Measurements from ENCODE around the gene TBCB. TPM values are rescaled to one million over a fixed set of nuclear protein-coding genes. Genes with fewer than 3 reads are reported as not detected.

Gene TBCB
- total RNA-seq, 2 donors from 2014 or later = 49.8 to 71.3 TPM

- no peak overlapping the region for H3K4me3 ChIP-seq
- ATAC-seq (no peak), DNase-seq (no peak)
- intact Hi-C loops (cut with DNase I) = no loop called here
- H3K9me3 ChIP-seq = no peaks in the 10 kb centered on the region
- H3K27ac ChIP-seq = no peak overlapping the region
- no peaks in the 10 kb centered on the region for H3K27me3 ChIP-seq
- no peaks in the 10 kb centered on the region for H3K36me3 ChIP-seq (replicated peaks in 1 of 2; ENCODE audit: insufficient read depth in 1 of 2, low read depth in 2 of 2)
- 93% methylated on average over 7 of the region's 7 CpGs; no CpG with 5 or more reads in 1 of the 2 donors for WGBS, 2 donors
- H3K4me1 ChIP-seq = no peaks in the 10 kb centered on the region
- no peak for TF ChIP-seq POLR2A (IDR thresholded peaks at IDR 0.05)
- TF ChIP-seq CTCF (IDR thresholded peaks at IDR 0.05) = no peak
Measured at GRCh38 chr19:36092566-36092965, 22.7 kb upstream of the TBCB start.

DNA sequence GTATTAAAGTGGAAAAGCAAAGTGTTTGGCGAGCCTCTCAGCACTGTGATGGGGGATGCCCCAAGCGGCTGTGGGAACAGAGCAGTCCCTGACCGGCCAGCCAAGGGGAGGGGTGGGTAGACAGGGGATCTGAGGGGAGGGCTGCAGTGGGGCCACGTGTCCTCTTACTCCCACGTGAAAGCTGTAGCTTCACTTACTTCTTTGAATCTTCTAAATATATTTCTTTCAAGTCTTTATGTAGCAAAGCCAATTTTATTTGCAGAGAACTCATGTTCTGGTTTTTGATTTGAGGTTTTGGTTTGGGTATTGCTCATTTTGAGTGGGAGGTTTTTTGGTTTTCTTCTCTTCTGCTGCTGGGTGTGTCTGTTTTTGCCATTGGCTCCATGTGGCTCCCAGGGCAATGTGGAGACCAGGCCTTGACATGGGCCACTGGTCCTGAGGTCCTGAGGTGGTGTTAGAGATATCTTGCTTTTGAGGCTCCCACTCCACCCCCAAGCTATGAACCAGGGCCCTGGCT lies 22.1 kb upstream of the TBCB start:
- ATAC-seq = no peak
- 93 to 95% methylated on average over 5 of the region's 5 CpGs for WGBS, 2 donors
- intact Hi-C loops (cut with DNase I) = no loop called here

DNA sequence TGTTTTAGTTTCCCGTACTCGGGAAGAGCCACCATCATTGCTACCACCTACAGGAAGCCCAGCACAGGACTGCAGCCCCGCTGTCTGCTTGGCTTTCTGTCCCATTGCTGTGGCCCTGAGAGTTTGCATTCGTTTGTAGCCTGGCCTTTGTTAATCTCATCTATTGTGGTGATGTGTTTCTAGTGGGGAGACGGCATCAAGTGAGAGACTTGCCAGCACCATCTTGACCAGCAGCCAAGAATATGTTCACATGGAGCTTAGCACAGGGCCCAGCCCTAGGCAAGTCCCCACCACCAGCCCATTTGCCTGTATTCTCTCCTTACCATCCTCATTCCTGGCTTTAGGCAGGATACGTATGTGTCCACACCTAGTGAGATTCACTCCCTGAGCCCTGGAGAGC lies 21.6 kb upstream of the TBCB start:
- TF ChIP-seq CTCF (IDR thresholded peaks at IDR 0.05) = no peak
- no peak for TF ChIP-seq POLR2A (IDR thresholded peaks at IDR 0.05)
- WGBS, 2 donors = 67 to 94% methylated on average over 5 to 6 of the region's 6 CpGs
- H3K4me3 ChIP-seq = no peak overlapping the region
- ATAC-seq (no peak), DNase-seq (no peak)
- no peaks in the 10 kb centered on the region for H3K27me3 ChIP-seq
- intact Hi-C loops (cut with DNase I) = no loop called here
- no peaks in the 10 kb centered on the region for H3K4me1 ChIP-seq
- no peaks in the 10 kb centered on the region for H3K9me3 ChIP-seq
- no peak overlapping the region for H3K27ac ChIP-seq
- H3K36me3 ChIP-seq (replicated peaks in 1 of 2; ENCODE audit: insufficient read depth in 1 of 2, low read depth in 2 of 2) = no peaks in the 10 kb centered on the region

More for the DNA sequence above, 22.1 kb upstream of the TBCB start:
- Histone ChIP-seq H3K9me3 (no peaks in the 10 kb centered on the region), H3K36me3 (replicated peaks in 1 of 2; ENCODE audit: insufficient read depth in 1 of 2, low read depth in 2 of 2) (no peaks in the 10 kb centered on the region), H3K4me1 (no peaks in the 10 kb centered on the region), H3K27me3 (no peaks in the 10 kb centered on the region), H3K4me3 (no peak overlapping the region), H3K27ac (no peak overlapping the region)
- TF ChIP-seq CTCF (IDR thresholded peaks at IDR 0.05) = no peak
- TF ChIP-seq POLR2A (IDR thresholded peaks at IDR 0.05) = no peak
- DNase-seq = no peak

DNA sequence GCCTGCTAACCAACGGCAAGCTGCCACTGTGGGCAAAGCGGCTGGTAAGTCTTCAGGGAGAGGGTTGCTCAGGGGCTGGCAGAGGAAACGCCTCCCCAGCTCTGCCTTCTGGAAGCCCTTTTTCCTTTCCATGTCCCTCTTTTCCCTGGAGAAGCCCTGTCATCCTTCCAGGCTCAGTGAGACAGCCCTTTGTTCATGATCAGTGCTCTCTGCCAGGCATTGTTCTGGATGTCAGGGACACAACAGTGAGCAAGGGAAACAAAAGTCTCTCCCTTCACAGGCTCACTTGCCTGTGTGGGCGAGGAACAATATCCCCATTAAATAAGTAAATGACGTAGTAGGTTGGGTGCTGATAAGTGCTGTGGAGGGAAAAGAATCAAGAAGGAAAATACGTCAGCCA lies 18.2 kb upstream of the TBCB start:
- TF ChIP-seq POLR2A (IDR thresholded peaks at IDR 0.05) (no peak), CTCF (IDR thresholded peaks at IDR 0.05) (no peak)
- Histone ChIP-seq H3K27ac (no peak overlapping the region), H3K36me3 (replicated peaks in 1 of 2; ENCODE audit: insufficient read depth in 1 of 2, low read depth in 2 of 2) (no peaks in the 10 kb centered on the region), H3K9me3 (no peaks in the 10 kb centered on the region), H3K4me3 (no peak overlapping the region), H3K4me1 (no peaks in the 10 kb centered on the region), H3K27me3 (no peaks in the 10 kb centered on the region)
- ATAC-seq (no peak), DNase-seq (no peak)
- 94 to 95% methylated on average over 6 of the region's 6 CpGs for WGBS, 2 donors
- intact Hi-C loops (cut with DNase I) = no loop called here

DNA sequence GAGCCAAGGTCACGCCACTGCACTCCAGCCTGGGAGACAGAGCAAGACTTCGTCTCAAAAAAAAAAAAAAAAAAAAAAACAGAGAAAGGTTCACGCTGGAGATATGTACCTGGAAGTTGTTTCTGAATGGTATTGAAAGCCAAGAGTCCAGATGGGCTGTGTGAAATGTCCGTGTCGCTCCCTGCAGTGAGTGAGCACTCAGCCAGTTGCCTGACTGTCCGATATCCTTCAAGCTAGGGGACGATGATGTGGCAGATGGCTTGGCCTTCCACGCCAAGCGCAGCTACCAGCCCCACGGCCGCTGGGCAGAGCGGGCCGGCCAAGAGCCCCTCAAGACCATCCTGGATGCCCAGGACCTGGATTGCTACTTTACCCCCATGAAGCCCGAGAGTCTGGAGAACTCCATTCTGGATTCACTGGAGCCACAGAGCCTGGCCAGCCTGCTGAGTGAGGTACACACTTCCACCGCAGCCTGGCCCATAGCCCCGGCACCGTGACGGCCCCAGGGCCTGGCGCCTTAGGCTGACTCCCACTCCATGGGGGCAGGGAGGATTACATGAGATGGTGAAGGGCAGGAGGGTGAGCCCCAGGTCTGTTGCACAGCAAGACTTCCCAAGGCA lies 16.0 kb upstream of the TBCB start:
- Histone ChIP-seq H3K4me1 (no peaks in the 10 kb centered on the region), H3K27me3 (no peaks in the 10 kb centered on the region), H3K36me3 (replicated peaks in 1 of 2; ENCODE audit: insufficient read depth in 1 of 2, low read depth in 2 of 2) (no peaks in the 10 kb centered on the region), H3K27ac (no peak overlapping the region), H3K9me3 (no peaks in the 10 kb centered on the region), H3K4me3 (no peak overlapping the region)
- no peak for ATAC-seq
- TF ChIP-seq CTCF (IDR thresholded peaks at IDR 0.05) = no peak
- no peak for TF ChIP-seq POLR2A (IDR thresholded peaks at IDR 0.05)
- intact Hi-C loops (cut with DNase I) = no loop called here
- WGBS, 2 donors = 75 to 85% methylated on average over 8 to 19 of the region's 19 CpGs
- DNase-seq = no peak

Data from body of pancreas (tissue), 4 donors.